Upper lobe of right lung (tissue), 1 donor: ENCODE measurements around the gene TMED9. TPM values are rescaled to one million over a fixed set of nuclear protein-coding genes. Genes with fewer than 3 reads are reported as not detected.

Experiments used
- ATAC-seq: fragments of 200-7000 bp; cut with Tn5 transposase; one replicate; pipeline ENCODE4 v1.9.1; 2020; ENCODE audit warnings: mild to moderate bottlenecking, moderate library complexity
- DNase-seq: peaks from one replicate; pipeline ENCODE4 v3.0.0-alpha.2; 2020
- H3K27ac ChIP-seq: fragments of 200-600 bp; one replicate; pipeline ENCODE4 v1.8.0; 2022
- H3K27me3 ChIP-seq: fragments of 200-600 bp; one replicate; pipeline ENCODE4 v1.8.0; 2022; ENCODE audit warnings: mild to moderate bottlenecking
- H3K36me3 ChIP-seq: fragments of 200-600 bp; one replicate; pipeline ENCODE4 v1.8.0; 2022
- H3K4me1 ChIP-seq: fragments of 200-600 bp; one replicate; pipeline ENCODE4 v1.8.0; 2022
- H3K4me3 ChIP-seq: fragments of 200-600 bp; one replicate; pipeline ENCODE4 v1.8.0; 2022; ENCODE audit warnings: mild to moderate bottlenecking
- H3K9me3 ChIP-seq: fragments of 200-600 bp; one replicate; pipeline ENCODE4 v1.8.0; 2022
- intact Hi-C: fragments of 100-400 bp; cut with DNase I; formaldehyde crosslinking; loops from one replicate; pipeline ENCODE4 v1.11.0; 2022
- total RNA-seq: library from RNA; stranded (reverse); fragmentation: NEBNext Ultra II Directional; extraction: Animal tissue kit (Norgen Biotek cat#: 25700); gene quantifications from one replicate; pipeline ENCODE4 v1.2.1, GENCODE V29; 2021
- TF ChIP-seq, protein P1 (sequence below): fragments of 200-600 bp; IDR thresholded peaks from one replicate; pipeline ENCODE4 v1.8.0; 2022; ENCODE audit warnings: antibody characterized with exemption
- donor health status: DM: no; HTN: yes; CAD: no; lungs with severe emphysema.

Gene TMED9
- total RNA-seq, 1 donor from 2014 or later: 133 TPM

DNA sequence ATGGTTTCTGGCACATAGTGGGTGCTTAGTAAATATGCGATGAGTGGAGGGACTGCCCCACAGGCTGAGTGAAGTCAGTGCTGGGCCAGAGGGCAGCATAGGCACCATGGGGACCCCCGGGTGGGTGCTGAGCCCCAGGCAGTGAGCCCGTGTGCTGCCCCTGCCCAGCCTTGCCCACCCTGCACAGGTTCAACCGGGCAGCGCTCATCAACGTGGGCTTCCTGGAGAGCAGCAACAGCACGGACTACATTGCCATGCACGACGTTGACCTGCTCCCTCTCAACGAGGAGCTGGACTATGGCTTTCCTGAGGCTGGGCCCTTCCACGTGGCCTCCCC is 15.1 kb downstream of the TMED9 start:
- DNase-seq (no peak), ATAC-seq (no peak)
- no peak overlapping the region for H3K4me3 ChIP-seq
- TF ChIP-seq, protein P1, sequence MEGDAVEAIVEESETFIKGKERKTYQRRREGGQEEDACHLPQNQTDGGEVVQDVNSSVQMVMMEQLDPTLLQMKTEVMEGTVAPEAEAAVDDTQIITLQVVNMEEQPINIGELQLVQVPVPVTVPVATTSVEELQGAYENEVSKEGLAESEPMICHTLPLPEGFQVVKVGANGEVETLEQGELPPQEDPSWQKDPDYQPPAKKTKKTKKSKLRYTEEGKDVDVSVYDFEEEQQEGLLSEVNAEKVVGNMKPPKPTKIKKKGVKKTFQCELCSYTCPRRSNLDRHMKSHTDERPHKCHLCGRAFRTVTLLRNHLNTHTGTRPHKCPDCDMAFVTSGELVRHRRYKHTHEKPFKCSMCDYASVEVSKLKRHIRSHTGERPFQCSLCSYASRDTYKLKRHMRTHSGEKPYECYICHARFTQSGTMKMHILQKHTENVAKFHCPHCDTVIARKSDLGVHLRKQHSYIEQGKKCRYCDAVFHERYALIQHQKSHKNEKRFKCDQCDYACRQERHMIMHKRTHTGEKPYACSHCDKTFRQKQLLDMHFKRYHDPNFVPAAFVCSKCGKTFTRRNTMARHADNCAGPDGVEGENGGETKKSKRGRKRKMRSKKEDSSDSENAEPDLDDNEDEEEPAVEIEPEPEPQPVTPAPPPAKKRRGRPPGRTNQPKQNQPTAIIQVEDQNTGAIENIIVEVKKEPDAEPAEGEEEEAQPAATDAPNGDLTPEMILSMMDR: no peak
- no peaks in the 10 kb centered on the region for H3K27me3 ChIP-seq
- H3K4me1 ChIP-seq: no peaks in the 10 kb centered on the region
- intact Hi-C loops: no loop called here
- no peaks in the 10 kb centered on the region for H3K36me3 ChIP-seq
- no peaks in the 10 kb centered on the region for H3K9me3 ChIP-seq
- no peak overlapping the region for H3K27ac ChIP-seq

DNA sequence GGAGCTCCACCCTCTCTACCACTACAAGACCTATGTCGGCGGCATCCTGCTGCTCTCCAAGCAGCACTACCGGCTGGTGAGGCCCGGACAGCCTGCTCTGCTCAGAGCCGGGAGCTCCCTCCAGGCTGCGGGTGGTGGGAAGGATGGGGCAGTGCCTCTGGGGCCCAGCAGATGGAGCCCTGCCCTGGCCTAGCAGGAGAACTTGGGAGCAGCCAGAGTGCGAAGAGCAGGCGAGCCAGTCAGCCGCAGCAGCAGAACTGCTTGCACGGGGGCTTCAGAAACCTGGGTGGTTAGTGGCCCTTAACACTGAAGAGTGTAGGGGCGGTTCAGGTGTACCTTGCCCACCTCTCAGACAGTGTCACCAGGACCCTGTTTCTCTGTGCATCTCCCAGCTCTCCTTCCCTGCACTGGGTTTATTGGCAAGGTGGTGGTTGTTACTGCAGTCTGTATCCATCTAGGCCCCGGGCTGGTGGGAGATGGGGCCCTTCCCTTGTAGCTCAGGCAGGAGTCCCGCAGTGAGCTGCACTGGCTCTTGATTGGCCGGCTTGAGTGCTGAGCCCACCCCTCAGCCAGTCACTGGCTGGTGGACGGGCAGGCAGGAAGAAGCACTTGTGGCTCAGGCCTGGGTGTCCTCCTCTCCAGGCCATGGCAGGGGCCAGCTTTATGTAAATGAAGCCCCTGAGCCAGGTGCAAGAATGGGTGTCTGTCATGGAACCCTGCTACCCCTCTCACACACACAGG is 15.6 kb downstream of the TMED9 start:
- H3K27ac ChIP-seq: no peak overlapping the region
- intact Hi-C loops: no loop called here
- no peaks in the 10 kb centered on the region for H3K36me3 ChIP-seq
- H3K27me3 ChIP-seq: no peaks in the 10 kb centered on the region
- TF ChIP-seq, protein P1: peak; percentile 82
- peak; percentile 87 for ATAC-seq
- DNase-seq: peak; percentile 85
- H3K4me3 ChIP-seq: no peak overlapping the region
- no peaks in the 10 kb centered on the region for H3K4me1 ChIP-seq
- no peaks in the 10 kb centered on the region for H3K9me3 ChIP-seq

GRCh38 chr5:177608243-177609075 is 16.5 kb downstream of the TMED9 start:
- no peak for DNase-seq
- intact Hi-C loops: no loop called here
- Histone ChIP-seq H3K27ac (no peak overlapping the region), H3K36me3 (no peaks in the 10 kb centered on the region), H3K4me1 (no peaks in the 10 kb centered on the region), H3K9me3 (no peaks in the 10 kb centered on the region), H3K27me3 (no peaks in the 10 kb centered on the region), H3K4me3 (no peak overlapping the region)
- TF ChIP-seq, protein P1: no peak
- no peak for ATAC-seq

GRCh38 chr5:177609076-177610059 is 17.4 kb downstream of the TMED9 start:
- DNase-seq: no peak
- ATAC-seq: peak; percentile 1
- intact Hi-C loops: no loop called here
- no peaks in the 10 kb centered on the region for H3K27me3 ChIP-seq
- TF ChIP-seq, protein P1: no peak
- H3K27ac ChIP-seq: no peak overlapping the region
- no peak overlapping the region for H3K4me3 ChIP-seq
- no peaks in the 10 kb centered on the region for H3K36me3 ChIP-seq
- no peaks in the 10 kb centered on the region for H3K4me1 ChIP-seq
- no peaks in the 10 kb centered on the region for H3K9me3 ChIP-seq

DNA sequence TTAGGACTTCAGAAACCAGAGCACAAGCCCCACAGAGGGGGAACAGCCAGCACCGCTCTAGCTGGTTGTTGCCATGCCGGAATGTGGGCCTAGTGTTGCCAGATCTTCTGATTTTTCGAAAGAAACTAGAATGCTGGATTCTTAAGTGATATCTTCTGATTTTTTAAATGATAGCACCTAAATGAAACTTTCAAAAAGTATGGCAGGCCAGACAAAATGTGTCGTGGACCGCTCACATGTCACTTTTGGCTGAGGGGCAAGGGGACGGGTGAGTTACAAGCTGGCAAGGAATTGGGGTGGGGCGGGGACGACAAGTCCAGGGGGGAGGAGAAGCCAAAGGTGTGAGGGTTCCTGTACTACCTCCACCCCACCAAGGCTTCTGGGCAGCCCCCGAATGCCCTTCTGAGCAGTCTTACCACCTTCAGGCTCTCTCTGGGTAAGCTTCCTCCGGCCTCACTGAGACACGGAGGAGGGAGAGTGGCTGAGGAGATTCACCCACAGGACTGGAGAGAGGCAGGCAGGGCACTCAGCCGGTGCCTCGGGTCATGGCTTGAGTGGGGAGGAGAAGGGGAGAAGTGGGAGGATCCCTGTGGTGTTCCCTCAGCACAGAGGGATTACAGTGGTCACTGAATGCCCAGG is 18.2 kb downstream of the TMED9 start:
- intact Hi-C loops: no loop called here
- no peak for DNase-seq
- H3K9me3 ChIP-seq: no peaks in the 10 kb centered on the region
- no peaks in the 10 kb centered on the region for H3K36me3 ChIP-seq
- TF ChIP-seq, protein P1: no peak
- no peaks in the 10 kb centered on the region for H3K27me3 ChIP-seq
- H3K4me1 ChIP-seq: no peaks in the 10 kb centered on the region
- no peak for ATAC-seq
- no peak overlapping the region for H3K27ac ChIP-seq
- no peak overlapping the region for H3K4me3 ChIP-seq
